ENCODE results near the gene CD63.

GRCh38 chr12:55675666-55676065, 53.1 kb downstream of the CD63 start:
- no peak for TF ChIP-seq CTCF (IDR thresholded peaks at IDR 0.05)
- TF ChIP-seq POLR2A (IDR thresholded peaks at IDR 0.05), result no peak

All from body of pancreas (tissue), 4 donors.